GM21723 (cell line): Measurements from ENCODE around the gene CHI3L1.

Source experiments
- ATAC-seq: cut with Tn5 transposase; IDR thresholded peaks from one replicate; pipeline ENCODE4 v1.9.1; 2021; ENCODE audit warnings: mild to moderate bottlenecking, moderate library complexity; ENCODE audit not compliant: unreplicated experiment

CHI3L1 gene

DNA sequence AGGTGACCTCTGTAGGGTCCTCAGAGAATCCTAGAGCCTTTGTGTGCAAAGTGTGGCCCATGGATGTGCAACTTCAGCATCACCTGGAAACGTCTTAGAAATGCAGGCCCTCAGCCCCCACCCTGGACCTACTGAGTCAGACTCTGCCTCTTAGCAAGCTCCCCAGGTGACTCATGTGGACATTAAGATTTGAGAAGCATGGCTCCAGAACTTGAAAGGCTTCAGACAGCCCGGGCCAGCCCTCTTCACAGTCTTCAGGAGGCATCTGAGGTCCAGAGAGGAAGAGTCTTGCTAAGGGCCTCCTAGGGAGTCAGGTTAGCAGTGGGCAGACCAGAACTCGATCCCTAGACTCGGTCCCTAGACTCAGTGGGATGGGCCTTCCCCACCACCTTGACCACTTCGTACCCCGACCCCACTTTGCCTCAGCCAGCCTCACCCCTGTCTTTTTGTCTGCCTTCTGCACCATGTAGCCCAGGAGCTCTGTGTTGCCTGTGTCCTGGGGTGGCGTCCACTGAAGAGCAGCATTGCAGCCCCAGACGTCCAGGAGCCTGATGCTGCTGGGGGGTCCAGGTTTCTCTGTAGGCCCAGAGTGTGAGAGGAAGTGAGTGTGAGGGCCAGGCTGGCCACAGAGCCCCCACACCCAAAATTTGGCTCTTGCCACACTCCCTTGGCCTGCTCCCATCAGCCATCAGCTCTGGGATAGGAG, 15.7 kb downstream of the CHI3L1 start:
- no peak for ATAC-seq

- no peak for ATAC-seq
Measured at GRCh38 chr1:203169770-203170520, 16.6 kb downstream of the CHI3L1 start.

- ATAC-seq: no peak
Measured at GRCh38 chr1:203168991-203169390, 17.5 kb downstream of the CHI3L1 start.

DNA sequence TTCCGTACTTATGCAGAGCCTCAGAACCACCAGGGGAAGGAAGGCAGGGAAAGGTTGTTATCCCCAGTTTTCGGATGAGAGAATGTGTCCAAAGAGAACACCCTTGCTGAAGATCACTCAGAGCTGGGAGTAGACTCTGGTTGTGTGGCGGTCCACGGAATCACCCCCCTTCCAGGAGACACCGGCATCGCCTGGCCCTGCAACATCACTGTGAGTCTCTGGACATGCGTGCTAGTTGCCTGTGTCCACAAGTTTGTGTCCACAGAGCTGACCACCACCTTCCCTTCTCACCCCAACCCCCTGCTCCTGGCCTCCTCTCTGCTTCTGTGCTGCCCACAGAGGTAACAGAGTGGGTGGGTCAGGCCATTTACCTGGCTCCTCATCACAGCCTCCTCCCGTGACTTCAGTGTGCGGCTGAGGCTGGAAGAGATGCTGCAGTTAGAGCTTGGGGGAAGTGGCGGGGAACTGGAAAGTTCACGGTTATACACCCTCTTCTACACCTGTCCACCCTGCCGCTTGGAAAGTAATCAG, 18.2 kb downstream of the CHI3L1 start:
- no peak for ATAC-seq

GRCh38 chr1:203167913-203168200, 18.6 kb downstream of the CHI3L1 start:
- ATAC-seq: no peak

GRCh38 chr1:203167026-203167912, 19.2 kb downstream of the CHI3L1 start:
- no peak for ATAC-seq

DNA sequence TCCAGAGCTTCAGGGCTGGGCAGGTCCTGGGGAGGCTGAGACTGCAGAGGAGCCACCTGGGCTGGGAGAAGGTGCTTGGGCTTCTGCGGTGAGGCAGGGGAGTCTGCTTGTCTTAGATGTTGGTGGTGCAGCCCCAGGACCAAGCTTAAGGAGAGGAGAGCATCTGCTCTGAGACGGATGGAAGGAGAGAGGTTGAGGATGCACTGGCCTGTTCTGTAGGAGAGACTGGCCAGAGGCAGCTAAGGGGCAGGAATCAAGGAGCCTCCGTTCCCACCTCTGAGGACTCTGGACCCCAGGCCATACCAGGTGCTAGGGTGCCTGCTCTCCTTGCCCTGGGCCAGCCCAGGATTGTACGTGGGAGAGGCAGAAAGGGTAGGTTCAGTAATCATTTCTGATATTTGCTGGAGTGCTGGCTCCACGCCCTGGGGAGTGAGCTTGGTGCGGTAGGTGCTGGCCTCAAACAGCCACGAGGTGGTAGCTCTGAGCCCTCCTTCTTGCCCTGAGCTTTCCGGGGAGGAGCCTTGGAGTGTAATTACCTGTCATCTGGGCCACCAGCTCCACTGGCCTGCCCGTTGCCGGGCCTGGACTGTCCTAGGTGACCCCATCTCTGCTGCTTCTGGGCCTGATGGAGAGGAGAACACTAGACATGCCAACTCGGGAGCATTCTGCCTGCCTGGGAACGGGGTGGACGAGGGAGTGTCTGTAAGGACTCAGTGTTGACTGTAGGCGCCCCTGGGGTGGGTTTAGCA, 20.1 kb downstream of the CHI3L1 start:
- ATAC-seq: no peak

DNA sequence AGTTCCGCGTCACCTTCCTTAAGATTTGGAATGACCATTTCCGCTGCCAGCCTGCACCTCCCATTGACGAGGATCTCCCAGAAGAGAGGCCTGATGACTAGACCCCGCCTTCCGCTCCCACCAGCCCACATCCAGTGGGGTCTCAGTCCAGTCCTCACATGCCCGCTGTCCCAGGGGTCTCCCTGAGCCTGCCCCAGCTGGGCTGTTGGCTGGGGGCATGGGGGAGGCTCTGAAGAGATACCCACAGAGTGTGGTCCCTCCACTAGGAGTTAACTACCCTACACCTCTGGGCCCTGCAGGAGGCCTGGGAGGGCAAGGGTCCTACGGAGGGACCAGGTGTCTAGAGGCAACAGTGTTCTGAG, 20.7 kb downstream of the CHI3L1 start:
- ATAC-seq: no peak

DNA sequence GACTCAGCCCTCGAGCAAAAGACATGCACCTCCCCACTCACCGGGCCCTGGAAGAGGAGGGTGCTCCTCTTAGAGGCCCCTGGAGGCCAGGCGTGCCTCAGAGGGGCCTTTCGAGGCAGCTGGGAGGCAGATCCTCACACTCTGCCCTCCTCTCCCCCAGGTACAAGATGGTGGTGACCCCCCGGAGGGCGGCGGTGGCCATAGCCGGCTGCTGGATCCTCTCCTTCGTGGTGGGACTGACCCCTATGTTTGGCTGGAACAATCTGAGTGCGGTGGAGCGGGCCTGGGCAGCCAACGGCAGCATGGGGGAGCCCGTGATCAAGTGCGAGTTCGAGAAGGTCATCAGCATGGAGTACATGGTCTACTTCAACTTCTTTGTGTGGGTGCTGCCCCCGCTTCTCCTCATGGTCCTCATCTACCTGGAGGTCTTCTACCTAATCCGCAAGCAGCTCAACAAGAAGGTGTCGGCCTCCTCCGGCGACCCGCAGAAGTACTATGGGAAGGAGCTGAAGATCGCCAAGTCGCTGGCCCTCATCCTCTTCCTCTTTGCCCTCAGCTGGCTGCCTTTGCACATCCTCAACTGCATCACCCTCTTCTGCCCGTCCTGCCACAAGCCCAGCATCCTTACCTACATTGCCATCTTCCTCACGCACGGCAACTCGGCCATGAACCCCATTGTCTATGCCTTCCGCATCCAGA, 21.3 kb downstream of the CHI3L1 start:
- no peak for ATAC-seq

DNA sequence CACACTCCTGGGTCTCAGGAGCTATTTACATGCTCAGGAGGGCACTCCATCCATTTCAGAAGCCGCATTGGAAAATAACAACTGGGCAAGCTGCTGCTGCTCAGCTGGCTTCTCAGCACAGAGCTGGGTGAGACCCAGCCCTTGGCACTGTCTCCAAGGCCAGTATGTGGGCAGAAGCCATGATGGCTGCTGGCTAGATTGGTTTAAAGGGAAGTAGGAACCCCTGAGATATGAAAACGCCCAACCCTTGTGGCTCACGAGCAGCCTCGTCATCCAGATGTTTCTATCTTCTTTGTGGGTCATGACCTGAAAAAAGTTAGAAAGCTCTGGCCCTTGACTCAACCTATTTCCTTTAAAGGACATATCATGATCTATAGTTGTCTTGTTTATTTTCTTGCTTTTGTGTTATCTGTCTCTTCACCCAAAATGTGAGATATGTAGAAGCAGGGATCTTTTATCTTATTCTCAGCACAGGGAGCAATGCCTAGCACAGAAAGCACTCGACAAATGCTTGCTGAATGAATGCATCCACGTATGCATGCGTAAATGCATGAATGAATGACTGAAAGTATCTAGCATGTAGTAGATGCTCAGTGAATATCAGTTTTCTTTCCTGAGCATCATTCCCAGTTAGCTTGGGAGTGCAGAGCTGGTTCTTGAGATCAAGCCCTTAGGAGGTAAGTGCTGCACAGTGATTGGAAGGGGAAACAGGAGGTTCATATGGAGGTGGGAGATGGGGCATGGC, 22.4 kb downstream of the CHI3L1 start:
- no peak for ATAC-seq

DNA sequence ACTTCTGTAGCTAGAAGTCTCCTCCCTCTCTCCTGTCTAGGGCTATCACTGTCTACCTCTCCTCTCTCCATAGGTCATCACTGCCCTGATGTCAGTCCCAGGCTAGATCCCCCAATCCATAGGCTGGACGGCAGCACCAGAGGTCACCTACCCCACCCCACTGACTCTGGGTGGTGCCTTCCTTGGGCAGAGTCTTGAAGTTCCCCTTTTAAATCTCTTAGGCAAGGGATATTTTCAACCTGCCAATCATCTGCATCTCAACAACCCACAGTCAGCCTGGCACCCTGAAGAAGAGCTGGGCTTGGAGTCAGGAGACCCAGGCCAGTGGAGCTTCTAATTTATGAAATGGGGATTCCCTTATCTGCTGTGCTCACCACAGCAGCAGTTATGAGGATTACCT, 24.1 kb downstream of the CHI3L1 start:
- no peak for ATAC-seq

DNA sequence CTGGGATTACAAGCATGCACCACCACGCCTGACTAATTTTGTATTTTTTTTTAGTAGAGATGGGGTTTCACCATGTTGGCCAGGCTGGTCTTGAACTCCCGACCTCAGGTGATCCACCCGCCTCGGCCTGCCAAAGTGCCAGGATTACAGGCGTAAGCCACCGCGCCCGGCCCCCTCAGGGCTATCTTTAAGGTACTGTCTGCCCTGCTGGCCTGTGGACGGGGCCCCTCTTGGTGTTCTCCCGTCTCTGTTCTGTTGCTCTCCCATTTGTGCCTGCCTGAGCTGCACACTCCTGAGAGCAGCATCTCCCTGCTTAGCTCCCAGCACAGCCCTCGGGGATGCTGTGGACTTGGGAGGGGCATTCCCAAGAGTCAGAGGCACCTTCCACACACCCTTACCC, 24.8 kb downstream of the CHI3L1 start:
- ATAC-seq: no peak

DNA sequence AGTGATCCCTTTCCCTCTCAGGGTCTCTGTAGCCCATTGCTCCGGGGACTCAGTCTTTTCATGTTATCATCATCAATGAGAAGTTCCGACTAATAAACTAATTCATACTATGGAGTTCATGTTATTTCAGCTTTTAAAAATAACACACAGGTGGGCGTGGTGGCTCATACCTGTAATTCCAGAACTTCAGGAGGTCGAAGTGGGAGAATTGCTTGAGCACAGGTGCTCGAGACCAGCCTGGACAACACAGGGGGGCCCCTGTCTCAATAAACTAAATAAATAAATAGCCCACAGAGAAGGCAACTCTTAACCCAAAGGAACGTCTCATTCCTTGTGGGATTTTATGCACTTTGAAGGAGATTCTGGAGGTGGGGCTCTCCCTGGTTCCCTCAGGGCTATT, 25.3 kb downstream of the CHI3L1 start:
- ATAC-seq: no peak

DNA sequence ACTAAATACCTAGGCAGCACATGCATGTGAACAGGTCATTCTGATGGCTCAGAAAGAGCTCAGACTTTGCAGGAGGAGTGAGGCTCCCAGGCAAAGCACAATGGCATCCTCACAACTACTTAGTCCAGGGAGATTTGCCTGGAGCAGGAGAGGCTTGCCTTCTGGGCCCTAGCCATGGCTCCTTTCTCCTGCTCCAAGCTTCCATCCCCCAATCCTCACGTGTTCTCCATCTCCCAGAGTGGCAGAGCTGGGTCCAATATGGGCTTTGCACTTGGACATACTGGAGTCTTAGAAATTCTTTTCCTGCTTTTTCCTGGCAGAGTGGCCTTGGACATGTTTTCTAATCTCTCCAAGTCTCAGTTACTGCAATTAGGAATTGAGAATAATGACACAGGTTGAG, 26.7 kb downstream of the CHI3L1 start:
- ATAC-seq: no peak

DNA sequence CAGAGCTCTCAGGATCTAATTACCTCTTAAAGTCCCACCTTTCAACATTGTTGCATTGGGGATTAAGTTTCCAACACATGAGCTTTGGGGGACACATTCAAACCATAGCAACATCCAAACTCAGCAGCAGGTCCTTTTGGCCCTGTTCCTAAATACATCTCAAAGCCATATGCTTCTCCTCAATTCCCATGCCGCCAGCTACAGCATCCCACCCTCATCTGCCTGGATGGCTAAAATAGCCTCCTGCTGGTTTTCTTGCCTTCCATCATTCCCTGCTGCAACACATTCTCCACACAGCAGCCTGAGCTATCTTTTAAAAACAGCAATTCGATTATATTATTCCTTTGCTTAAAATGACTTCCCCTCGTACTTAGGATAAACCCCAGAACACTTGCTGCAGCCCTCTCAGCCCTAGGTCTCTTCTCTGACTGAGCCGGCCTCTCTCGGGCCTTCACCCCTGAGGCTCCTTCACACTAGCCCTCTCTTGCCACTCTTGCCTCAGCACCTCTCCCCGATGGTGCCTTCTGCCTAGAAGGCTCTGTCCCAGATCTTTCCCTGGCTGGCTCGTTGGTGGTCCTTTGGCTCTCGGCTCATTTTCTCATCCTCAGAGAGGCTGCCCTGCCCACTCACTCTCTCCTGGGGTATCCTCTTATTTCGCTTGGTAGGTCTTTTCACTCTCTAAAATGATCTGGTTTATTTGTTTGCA, 27.4 kb downstream of the CHI3L1 start:
- ATAC-seq: no peak

- ATAC-seq: no peak
Measured at GRCh38 chr1:203158423-203158822, 28.1 kb downstream of the CHI3L1 start.

- no peak for ATAC-seq
Measured at GRCh38 chr1:203156280-203156679, 30.2 kb downstream of the CHI3L1 start.

- no peak for ATAC-seq
Measured at GRCh38 chr1:203153989-203154821, 32.3 kb downstream of the CHI3L1 start.
